ENCODE measurements around the gene STX1A.

- no peak for TF ChIP-seq CTCF (optimal IDR thresholded peaks at IDR 0.05 in 1 of 3, IDR thresholded peaks at IDR 0.05 in 1 of 3, conservative IDR thresholded peaks at IDR 0.05 in 1 of 3; ENCODE audit: extremely low read depth in 1 of 3, insufficient read depth in 2 of 3, low read length in 3 of 3)
- TF ChIP-seq EZH2 (IDR thresholded peaks at IDR 0.05; ENCODE audit: low read length), result no peak
Measured at GRCh38 chr7:73682745-73683055, 36.8 kb downstream of the STX1A start.
